Endothelial cell of umbilical vein (primary cell): Measurements from ENCODE around the gene THBS3. TPM values are rescaled to one million over a fixed set of nuclear protein-coding genes. Genes with fewer than 3 reads are reported as not detected.

ENCODE experiments used
- BruUV-seq: library from RNA; stranded (reverse); fragments of 400-500 nt; replicated peaks from 2 replicates; lab custom pipeline; 2021; lab: Mats Ljungman, UMichigan
- CTCF ChIA-PET: fragments of 300-600, 350-600 bp; sonication (Branson Sonifier 250); formaldehyde crosslinking; loops from one replicate; lab custom pipeline; 2021; ENCODE audit warnings: antibody characterized with exemption, inconsistent platforms; lab: Charles Lee
- POLR2A ChIA-PET: fragments of 300-600, 350-600 bp; sonication (Branson Sonifier 250); formaldehyde crosslinking; loops from one replicate; lab custom pipeline; 2021; ENCODE audit warnings: antibody characterized with exemption, inconsistent platforms; lab: Charles Lee
- DNase-seq: peaks from one replicate; pipeline ENCODE4 v3.0.0-alpha.2; 2011; ENCODE audit warnings: low read depth, low spot score
- FAIRE-seq: peaks from 2 replicates; lab custom pipeline; 2011; peaks lifted over from hg19 to GRCh38; lab: Jason Lieb, UNC
- H2AFZ ChIP-seq: 2 replicates; pipeline ENCODE4 v1.6.0; 2012; ENCODE audit warnings: low read depth, low read length, control low read depth, inconsistent platforms
- H3K27ac ChIP-seq: 2 replicates; pipeline ENCODE4 v1.5.1; 2011; ENCODE audit warnings: low read depth, mild to moderate bottlenecking, control low read depth, low read length, moderate library complexity; ENCODE audit not compliant: insufficient read depth
- H3K27me3 ChIP-seq, 2 experiments: 2 replicates each; pipeline versions ENCODE4 v1.6.0 to v1.6.1; 2011; ENCODE audit warnings: low read length in 2 of 2, mixed read lengths in 1 of 2; ENCODE audit not compliant: control insufficient read depth in 2 of 2, insufficient read depth in 2 of 2
- H3K36me3 ChIP-seq, 2 experiments: 2 replicates in 1 of 2; 3 replicates in 1 of 2; pipeline ENCODE4 v1.5.1; 2011; ENCODE audit warnings: low read length in 2 of 2, mild to moderate bottlenecking in 1 of 2, moderate library complexity in 1 of 2; ENCODE audit not compliant: control insufficient read depth in 2 of 2, insufficient read depth in 2 of 2; ENCODE audit errors: extremely low read depth in 1 of 2
- H3K4me1 ChIP-seq: 3 replicates; pipeline ENCODE4 v1.5.1; 2011; ENCODE audit warnings: mild to moderate bottlenecking, low read length; ENCODE audit not compliant: control insufficient read depth, insufficient read depth; ENCODE audit errors: extremely low read depth
- H3K4me2 ChIP-seq: 2 replicates; pipeline ENCODE4 v1.6.1; 2011; ENCODE audit warnings: low read length, control low read depth, mixed read lengths; ENCODE audit not compliant: insufficient read depth
- H3K4me3 ChIP-seq, 3 experiments: fragments of 200-600 bp in 1 of 3; sonication (generic), shearing (Covaris generic) in 1 of 3; replicated peaks in 1 of 3; 2 replicates each; pipeline ENCODE4 v1.5.1; 2011 to 2016; ENCODE audit warnings: control low read depth in 3 of 3, low read length in 3 of 3, mild to moderate bottlenecking in 2 of 3, inconsistent platforms in 1 of 3, low read depth in 1 of 3, moderate library complexity in 1 of 3; ENCODE audit not compliant: insufficient read depth in 1 of 3
- H3K79me2 ChIP-seq: 2 replicates; pipeline ENCODE4 v1.6.0; 2012; ENCODE audit warnings: low read length, inconsistent platforms; ENCODE audit not compliant: control insufficient read depth, insufficient read depth
- H3K9ac ChIP-seq: replicated peaks from 2 replicates; pipeline ENCODE3; 2011; ENCODE audit warnings: low read length, control low read depth; ENCODE audit not compliant: insufficient read depth; ENCODE audit errors: extremely low read depth
- H3K9me1 ChIP-seq: replicated peaks from 3 replicates; pipeline ENCODE4 v1.6.0; 2011; ENCODE audit warnings: mild to moderate bottlenecking, low read length; ENCODE audit not compliant: control insufficient read depth, insufficient read depth; ENCODE audit errors: extremely low read depth
- H3K9me3 ChIP-seq: replicated peaks from 2 replicates; pipeline ENCODE4 v1.5.1; 2012; ENCODE audit warnings: low read length, inconsistent platforms; ENCODE audit not compliant: control insufficient read depth, insufficient read depth
- H4K20me1 ChIP-seq: replicated peaks from 2 replicates; pipeline ENCODE3; 2011; ENCODE audit warnings: mild to moderate bottlenecking, low read length; ENCODE audit not compliant: control insufficient read depth, insufficient read depth; ENCODE audit errors: extremely low read depth
- CTCF ChIP-seq, 2 donors: IDR thresholded peaks; 1 replicate in 1 of 2; 2 replicates in 1 of 2; pipeline ENCODE4 v1.5.1; 2011; ENCODE audit warnings: low read length in 2 of 2, mild to moderate bottlenecking in 2 of 2, moderate library complexity in 2 of 2, control low read depth in 1 of 2, inconsistent platforms in 1 of 2, low read depth in 1 of 2; ENCODE audit not compliant: insufficient read depth in 1 of 2; ENCODE audit errors: extremely low read depth in 1 of 2
- EZH2 ChIP-seq: IDR thresholded peaks from 2 replicates; pipeline ENCODE4 v1.6.1; 2012; ENCODE audit warnings: borderline replicate concordance, low read depth, mild to moderate bottlenecking, moderate library complexity, low read length, inconsistent platforms; ENCODE audit not compliant: severe bottlenecking
- FOS ChIP-seq: IDR thresholded peaks from 2 replicates; pipeline ENCODE4 v1.6.1; 2011; ENCODE audit warnings: mild to moderate bottlenecking, low read length, moderate library complexity, borderline replicate concordance; ENCODE audit not compliant: insufficient read depth
- GATA2 ChIP-seq: IDR thresholded peaks from 2 replicates; pipeline ENCODE4 v1.7.0; 2011; ENCODE audit warnings: low read depth, mild to moderate bottlenecking, moderate library complexity, mixed read lengths, low read length; ENCODE audit not compliant: insufficient read length, insufficient read depth
- JUN ChIP-seq: IDR thresholded peaks from 2 replicates; pipeline ENCODE4 v1.6.1; 2011; ENCODE audit warnings: borderline replicate concordance, low read depth; ENCODE audit not compliant: insufficient read length, insufficient read depth
- MYC ChIP-seq: IDR thresholded peaks from one replicate; pipeline ENCODE4 v1.6.1; 2011; ENCODE audit warnings: mild to moderate bottlenecking, low read depth, low read length
- POLR2A ChIP-seq: IDR thresholded peaks from 2 replicates; pipeline ENCODE4 v1.6.1; 2012; ENCODE audit warnings: low read depth, mild to moderate bottlenecking, control low read depth, low read length
- POLR2AphosphoS5 ChIP-seq: IDR thresholded peaks from 2 replicates; pipeline ENCODE4 v1.6.1; 2012; ENCODE audit warnings: low read depth, mild to moderate bottlenecking, control low read depth, low read length, moderate library complexity; ENCODE audit not compliant: insufficient read depth
- dilution Hi-C: fragments of 300-500 bp; cut with MboI; formaldehyde crosslinking; loops from one replicate; pipeline ENCODE4 v1.15.0; 2019; ENCODE audit warnings: low sequenced_read_pairs; ENCODE audit not compliant: extremely low pct_ligation_motif_present
- intact Hi-C: fragments of 100-400 bp; cut with micrococcal nuclease; formaldehyde crosslinking; loops from one replicate; pipeline ENCODE4 v1.10.0; 2022
- polyA plus RNA-seq, 4 experiments: library from polyadenylated mRNA; depleted of rRNA in 3 of 4; stranded (reverse) in 3 of 4; unstranded in 1 of 4; fragments of >200 nt; gene quantifications; 2 replicates each; pipeline versions ENCODE4 v1.2.1 to v1.2.3, GENCODE V29; 2011 to 2012; ENCODE audit warnings: missing spikeins in 1 of 4
- total RNA-seq: library from RNA; stranded (reverse); gene quantifications from 2 replicates; pipeline ENCODE4 v1.2.3, GENCODE V29; 2021
- TF ChIP-seq, protein P1 (sequence below): IDR thresholded peaks from 2 replicates; pipeline ENCODE4 v1.6.1; 2011; ENCODE audit not compliant: insufficient read depth, insufficient read length

Gene THBS3
- total and polyA plus RNA-seq, 2 donors (not counting 3 experiments of a cell fraction or from before 2014, with no cell fraction given) = 23.6 to 25.7 TPM

GRCh38 chr1:155200920-155201319 lies 6.8 kb downstream of the THBS3 start:
- Histone ChIP-seq H2AFZ (no peak overlapping the region), H3K9ac (no peak overlapping the region), H3K9me3 (no peaks in the 10 kb centered on the region), H3K9me1 (no peaks in the 10 kb centered on the region), H4K20me1 (no peaks in the 10 kb centered on the region), H3K27ac (no peak overlapping the region), H3K27me3 (no peaks in the 10 kb centered on the region), H3K4me1 (peaks cover under 1% of the 10 kb centered on the region), H3K4me2 (no peak overlapping the region), H3K36me3 (peaks cover 0 to 3% of the 10 kb centered on the region in 2 experiments), H3K79me2 (no peaks in the 10 kb centered on the region), H3K4me3 (no peak overlapping the region)
- DNase-seq = no peak
- dilution Hi-C loops (no loop called here), intact Hi-C loops (no loop called here)
- TF ChIP-seq JUN (no peak), FOS (no peak), POLR2A (no peak), CTCF (IDR thresholded peaks at IDR 0.05; ENCODE audit: extremely low read depth in 1 of 2, insufficient read depth in 1 of 2, low read depth in 1 of 2, low read length in 2 of 2) (no peak), MYC (no peak), POLR2AphosphoS5 (no peak), EZH2 (no peak), GATA2 (no peak)
- TF ChIP-seq, protein P1, sequence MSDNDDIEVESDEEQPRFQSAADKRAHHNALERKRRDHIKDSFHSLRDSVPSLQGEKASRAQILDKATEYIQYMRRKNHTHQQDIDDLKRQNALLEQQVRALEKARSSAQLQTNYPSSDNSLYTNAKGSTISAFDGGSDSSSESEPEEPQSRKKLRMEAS = no peak
- CTCF ChIA-PET = interaction anchor here (1.6 kb wide), 1 partner anchor 24 kb away, joined by 4 read pairs; no protein-coding TSS in a partner anchor
- no peak for FAIRE-seq
- POLR2A ChIA-PET = no interaction called here
- BruUV-seq = no TSS peak
